Left kidney (tissue), 8 donors: ENCODE measurements around the gene POU1F1. TPM values are rescaled to one million over a fixed set of nuclear protein-coding genes. Genes with fewer than 3 reads are reported as not detected.
A peak's percentile ranks its signal among the peaks of the same experiment; 100 is the strongest.
"Not testable (repeated sequence)": the region's sequence is repeated elsewhere in the genome, so short reads cannot be mapped to it uniquely, and the experiment has no call there.

Source experiments
- DNase-seq: peaks from one replicate; pipeline ENCODE4 v3.0.0-alpha.2; 2013
- long read RNA-seq, 8 donors: transcript quantifications; one replicate each; lab custom pipeline, GENCODE V29; 2026
- polyA plus RNA-seq: library from polyadenylated mRNA; unstranded; fragments of 120-200 nt; gene quantifications from one replicate; pipeline ENCODE4 v1.2.1, GENCODE V29; 2013; ENCODE audit not compliant: insufficient read length

POU1F1 gene
- 0.12 TPM for polyA plus RNA-seq
- long read RNA-seq, donor 1: 0 reads
- long read RNA-seq, donor 2: 0 reads
- long read RNA-seq, donor 3: 0 reads
- long read RNA-seq, donor 4: 0 reads
- long read RNA-seq, donor 5: 0 reads
- long read RNA-seq, donor 6: 0 reads
- long read RNA-seq, donor 7: 0 reads
- long read RNA-seq, donor 8: 0 reads

DNA sequence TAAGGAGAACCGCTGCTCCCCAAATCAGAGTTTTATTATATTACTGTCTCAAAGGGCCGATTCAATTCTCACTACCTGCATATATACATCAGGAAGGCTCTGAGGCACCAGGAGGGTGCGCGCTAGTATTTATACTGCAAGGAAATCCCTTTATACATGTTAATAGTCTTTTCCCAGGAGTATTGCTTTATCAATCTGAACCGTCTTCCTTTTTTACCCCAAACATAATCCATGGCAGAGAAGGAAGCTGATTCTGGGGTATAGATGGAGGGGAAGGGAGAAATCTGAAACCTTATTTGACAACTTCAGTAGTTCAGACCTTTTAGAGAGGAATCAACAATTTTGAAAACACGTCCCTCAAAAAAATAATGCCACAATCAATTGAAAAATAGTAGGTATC, at the start of gene POU1F1:
POU1F1 (minus strand) TSS at position 101 of the 400 bp plus-strand sequence. CDS start 122 bp downstream, outside the sequence.
- DNase-seq: no peak

- DNase-seq: no peak
Observed at GRCh38 chr3:87324609-87325008, 48.2 kb upstream of the POU1F1 start.

DNA sequence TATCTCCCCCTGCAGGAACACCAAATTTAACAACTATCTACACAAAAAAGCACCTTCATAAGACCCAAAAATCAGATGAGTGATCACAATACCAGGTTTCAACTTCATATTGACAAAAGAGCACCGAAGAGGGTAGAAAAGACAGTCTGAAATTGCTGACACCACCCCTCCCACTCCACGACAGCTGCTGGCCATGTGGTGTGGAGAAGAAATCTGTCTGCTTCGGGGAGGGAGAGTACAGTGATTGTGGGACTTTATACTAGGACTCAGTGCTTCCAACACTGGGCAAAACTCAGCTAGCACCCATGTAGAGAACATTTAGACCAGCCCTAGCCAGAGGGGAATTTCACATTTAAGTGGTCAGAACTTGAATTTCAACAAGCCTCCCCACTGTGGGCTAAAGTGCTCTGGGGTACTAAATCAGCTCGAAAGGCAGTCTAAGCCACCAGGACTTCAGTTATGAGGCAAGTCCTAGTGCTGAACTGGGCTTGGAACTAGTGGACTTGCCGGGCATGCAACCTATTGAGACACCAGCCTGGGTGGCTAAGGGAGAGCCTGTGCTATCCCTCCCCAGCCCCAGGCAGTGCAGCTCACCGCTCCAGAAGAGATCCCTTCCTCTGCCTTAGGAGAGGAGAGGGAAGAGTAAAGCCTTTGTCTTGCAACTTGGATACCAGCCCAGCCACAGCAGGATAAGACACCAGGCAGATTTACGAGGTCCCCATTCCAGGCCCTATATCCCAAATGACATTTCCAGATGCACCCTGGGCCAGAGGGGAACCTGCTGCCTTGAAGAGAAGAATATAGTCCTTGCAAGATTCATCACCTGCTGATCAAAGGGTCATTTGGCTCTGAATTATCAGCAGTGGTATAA, 44.6 kb upstream of the POU1F1 start:
- DNase-seq: no peak

DNA sequence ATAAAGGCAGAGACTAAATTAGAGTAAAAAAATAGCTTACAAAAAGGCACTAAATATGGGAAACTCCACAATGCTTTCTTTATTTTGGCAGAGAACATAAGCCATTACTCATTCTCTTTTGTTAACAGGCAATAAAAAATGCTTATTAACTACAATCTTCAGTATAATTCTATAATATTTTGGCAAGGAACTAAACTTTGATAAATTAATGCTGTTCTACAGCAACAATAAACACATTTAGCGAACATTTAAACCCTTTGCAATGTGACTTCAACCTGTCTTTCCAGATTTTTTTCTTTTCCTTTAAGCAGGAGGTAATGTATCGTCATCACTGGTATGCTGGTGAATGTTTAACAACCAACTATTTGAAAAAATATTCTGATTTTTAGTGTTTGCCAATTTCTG, 42.2 kb upstream of the POU1F1 start:
- peak; percentile 30 for DNase-seq

DNA sequence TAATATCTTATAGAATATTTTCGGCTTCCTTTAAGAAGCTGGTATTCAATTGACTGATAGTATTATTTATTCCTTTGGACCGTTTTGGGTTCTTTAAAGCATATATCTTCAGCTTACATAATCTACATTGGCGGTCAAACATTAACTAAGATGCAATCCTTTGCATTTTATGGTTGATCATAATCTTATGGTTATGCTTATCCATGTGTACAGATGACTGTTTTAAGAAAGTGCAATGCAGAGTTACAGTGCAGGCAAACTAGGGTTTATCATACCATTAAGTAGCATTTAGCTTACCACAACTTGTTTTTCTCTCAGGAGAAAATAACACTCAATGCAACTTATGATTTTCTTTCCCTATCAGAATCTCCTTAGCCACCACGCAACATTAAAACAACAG, 41.4 kb upstream of the POU1F1 start:
- DNase-seq: no peak

DNA sequence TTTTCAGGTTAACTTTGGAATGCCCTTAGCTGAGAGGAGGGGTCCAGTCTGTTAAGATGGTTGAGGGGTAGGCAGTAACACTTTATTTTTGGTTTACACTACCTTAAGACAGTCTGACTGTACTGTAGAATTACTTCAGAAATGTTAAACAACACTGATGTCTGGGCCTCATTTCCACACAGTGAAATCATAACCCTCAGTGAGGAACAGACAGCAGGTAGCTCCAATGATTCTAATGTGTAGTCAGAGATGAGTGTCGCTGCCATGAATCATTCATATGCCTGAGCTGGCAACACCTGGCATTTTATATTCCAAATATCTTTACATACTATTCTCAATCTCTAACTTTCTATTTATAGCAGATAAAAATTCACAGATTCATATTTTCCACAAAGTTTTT, 37.3 kb upstream of the POU1F1 start:
- DNase-seq: no peak

GRCh38 chr3:87311309-87311708, 34.9 kb upstream of the POU1F1 start:
- no peak for DNase-seq

- DNase-seq: no peak
Observed at GRCh38 chr3:87309601-87310000, 33.2 kb upstream of the POU1F1 start.

- no peak for DNase-seq
Observed at GRCh38 chr3:87307805-87308204, 31.4 kb upstream of the POU1F1 start.

GRCh38 chr3:87305517-87305916, 29.1 kb upstream of the POU1F1 start:
- DNase-seq: no peak

- not testable (repeated sequence) for DNase-seq
Observed at GRCh38 chr3:87305031-87305430, 28.6 kb upstream of the POU1F1 start.

- DNase-seq: peak; percentile 37
Observed at GRCh38 chr3:87298111-87298718, 21.8 kb upstream of the POU1F1 start.

DNA sequence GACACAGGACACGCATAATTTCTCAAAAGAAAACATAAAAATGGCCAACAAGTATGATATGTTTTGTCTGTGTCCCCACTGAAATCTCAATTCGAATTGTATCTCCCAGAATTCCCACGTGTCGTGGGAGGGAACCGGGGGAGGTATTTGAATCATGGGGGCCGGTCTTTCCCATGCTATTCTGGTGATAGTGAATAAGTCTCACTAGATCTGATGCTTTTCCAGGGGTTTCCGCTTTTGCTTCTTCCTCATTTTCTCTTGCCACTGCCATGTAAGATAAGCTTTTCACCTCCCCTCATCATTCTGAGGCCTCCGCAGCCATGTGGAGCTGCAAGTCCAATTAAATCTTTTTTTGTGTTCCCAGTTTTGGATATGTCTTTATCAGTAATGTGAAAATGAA, 12.1 kb upstream of the POU1F1 start:
- no peak for DNase-seq

DNA sequence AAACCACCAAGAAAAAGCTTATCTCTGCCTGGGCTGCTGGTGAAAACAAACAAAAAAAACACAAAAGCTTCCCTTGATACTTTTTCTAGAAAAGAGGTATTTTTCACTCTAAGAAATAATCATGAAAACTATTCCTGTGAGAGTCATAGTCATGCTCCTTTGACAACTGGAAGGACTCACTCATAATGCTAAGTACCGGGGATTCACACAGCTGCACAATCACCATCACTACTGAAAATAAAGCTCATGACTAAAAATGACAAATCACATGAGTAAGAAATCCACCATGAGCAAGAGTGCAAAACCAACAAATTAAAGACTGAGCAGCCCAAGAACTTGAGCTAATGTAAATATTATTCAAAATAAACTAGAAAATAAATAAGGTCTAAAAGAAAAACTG, 10.6 kb upstream of the POU1F1 start:
- no peak for DNase-seq

- DNase-seq: no peak
Observed at GRCh38 chr3:87272718-87273341, 3.6 kb downstream of the POU1F1 start.

DNA sequence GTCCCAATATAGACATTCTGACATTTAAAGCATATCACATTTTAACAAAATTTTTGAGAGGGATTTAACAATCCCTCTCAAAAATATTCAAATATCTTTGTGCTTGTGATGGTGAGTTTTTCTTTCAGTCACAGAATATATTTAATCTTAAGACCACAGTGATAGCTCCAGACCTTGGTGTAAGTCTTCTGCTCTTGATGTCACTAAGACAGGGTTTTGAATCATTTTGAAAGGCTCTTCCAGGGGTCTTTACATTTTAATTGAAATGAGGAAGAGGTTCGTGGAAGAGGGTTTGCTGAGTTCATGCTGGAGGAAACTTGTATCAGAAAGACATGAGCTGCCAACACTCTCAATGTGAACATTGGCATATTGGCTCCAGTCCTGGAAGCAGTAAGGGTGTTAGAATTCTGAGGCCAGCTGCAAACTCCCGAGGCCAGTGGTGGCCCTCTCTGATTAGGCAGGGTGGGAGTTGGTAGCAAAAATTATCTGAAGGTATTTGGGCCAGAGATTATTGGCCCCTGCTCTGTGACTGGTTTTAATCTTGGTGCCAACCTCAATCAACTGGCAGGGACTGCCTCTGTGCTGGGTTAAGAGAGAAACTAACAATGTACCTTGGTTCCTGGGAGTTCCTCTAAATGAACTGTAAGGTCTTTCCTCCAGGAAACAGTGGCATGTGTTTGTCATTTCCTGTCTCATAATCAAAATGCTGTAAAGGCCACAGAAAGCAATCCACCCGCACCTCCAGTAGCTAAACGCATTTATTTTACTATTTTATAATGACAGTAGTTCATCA, 5.3 kb downstream of the POU1F1 start:
- no peak for DNase-seq

DNA sequence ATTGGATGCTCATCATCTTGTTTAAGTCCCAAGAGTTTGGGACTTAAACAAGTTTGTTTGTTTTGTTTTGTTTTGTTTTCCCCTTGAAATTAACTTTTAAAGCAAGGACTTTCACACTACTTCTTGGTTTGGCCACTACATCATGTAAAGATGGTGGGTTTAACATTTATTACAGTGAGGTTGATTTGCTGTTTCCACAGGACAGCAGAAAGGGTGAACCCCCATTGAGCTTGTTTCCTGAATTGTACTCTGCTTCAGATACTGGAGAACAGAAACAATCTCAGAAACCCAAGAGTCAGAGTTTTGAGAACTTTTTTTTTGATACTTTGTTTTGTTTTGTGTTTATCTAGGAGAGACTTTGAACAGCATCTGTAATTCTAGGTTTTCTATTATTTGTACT, 6.7 kb downstream of the POU1F1 start:
- DNase-seq: no peak

DNA sequence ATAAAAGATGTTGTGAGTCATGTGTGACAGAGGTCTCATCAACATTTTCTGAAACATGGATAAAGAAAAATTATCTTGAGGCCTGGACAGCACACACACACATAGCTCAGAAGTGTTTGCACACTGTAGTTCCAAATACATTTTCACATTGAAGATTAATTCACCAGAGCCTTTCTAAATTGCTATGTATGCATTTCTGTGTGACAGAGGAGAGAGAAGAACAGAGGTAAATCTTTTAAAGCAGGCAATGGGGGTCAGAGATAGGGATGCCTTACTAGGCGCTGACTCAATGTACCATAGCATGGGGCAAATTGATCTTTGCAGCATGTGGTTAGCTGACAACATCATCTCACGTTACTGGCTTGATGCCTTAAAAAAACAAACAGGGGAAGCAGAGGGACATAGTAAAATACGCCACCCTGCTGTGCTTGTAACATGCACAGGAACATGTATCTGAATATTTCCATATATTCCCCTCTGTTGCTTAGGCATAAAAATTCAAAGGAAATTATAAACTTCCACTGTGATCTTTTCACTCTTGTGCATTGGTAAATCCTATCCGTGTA, 7.7 kb downstream of the POU1F1 start:
- no peak for DNase-seq

DNA sequence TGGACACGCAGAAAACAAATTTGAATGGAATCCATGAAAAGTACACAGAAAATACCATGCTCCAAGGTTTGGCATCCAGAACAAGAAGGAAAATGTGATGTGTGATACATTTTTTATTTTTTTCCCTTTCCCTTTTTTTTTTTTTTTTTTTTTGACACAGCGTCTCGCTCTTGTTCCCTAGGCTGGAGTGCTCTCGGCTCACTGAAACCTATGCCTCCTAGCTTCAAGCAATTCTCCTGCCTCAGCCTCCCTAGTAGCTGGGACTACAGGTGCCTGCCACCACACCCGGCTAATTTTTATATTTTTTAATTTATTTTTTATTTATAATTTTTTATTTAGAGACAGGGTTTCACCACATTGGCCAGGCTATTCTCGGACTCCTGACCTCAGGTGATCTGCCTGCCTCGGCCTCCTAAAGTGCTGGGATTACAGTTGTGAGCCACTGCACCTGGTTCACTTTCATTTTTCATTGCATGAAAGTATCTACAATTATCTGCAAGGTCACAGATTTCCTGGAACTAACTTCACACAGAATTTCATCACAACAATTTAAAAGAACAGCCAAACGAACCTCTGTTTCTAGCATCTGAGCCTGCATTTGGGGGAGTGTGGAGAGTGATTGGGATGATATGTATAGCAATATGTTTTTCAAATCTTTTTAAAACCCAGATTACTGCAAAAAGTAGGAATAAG, 8.3 kb downstream of the POU1F1 start:
- DNase-seq: no peak

DNA sequence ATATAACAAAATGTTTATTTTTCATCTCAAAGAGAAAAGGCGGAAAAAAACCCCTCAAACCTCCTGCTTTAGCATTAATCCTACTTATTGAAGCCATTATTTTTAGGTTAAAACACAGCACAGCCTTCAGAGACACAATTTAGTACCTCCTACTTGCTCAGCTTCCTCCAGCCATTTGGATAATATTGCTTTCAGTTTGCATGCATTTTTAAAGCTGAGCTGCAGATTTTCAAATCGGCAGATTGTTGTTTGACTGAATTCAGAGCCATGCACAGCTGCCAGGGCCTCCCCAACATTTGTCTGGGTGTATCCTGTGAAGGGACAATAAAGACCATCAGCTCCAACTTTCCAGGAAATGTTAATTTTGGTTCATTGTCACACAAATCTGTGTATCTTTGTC, 14.5 kb downstream of the POU1F1 start:
- no peak for DNase-seq

GRCh38 chr3:87260270-87260669, 16.1 kb downstream of the POU1F1 start:
- peak; percentile 49 for DNase-seq
